Body of pancreas (tissue), 4 donors: ENCODE data around the gene TJP1.

Source experiments
- CTCF ChIP-seq, 7 experiments: fragments of 450-650 bp in 4 of 7; fragments of 200-600 bp in 3 of 7; sonication (generic) in 3 of 7; IDR thresholded peaks; one replicate each; pipeline ENCODE4 v1.5.1; 2016 to 2019; ENCODE audit warnings: antibody characterized with exemption in 7 of 7
- POLR2A ChIP-seq, 3 donors: fragments of 450-650 bp; IDR thresholded peaks; one replicate each; pipeline ENCODE4 v1.6.1; 2016; ENCODE audit warnings: antibody characterized with exemption in 3 of 3, mild to moderate bottlenecking in 2 of 3

- no peak for TF ChIP-seq CTCF (IDR thresholded peaks at IDR 0.05)
- no peak for TF ChIP-seq POLR2A (IDR thresholded peaks at IDR 0.05)
Observed at GRCh38 chr15:29682781-29683180, 139.5 kb downstream of the TJP1 start.
